GM12892 (cell line): ENCODE results near the gene CACNA1E.

Experiments used
- DNase-seq: peaks from one replicate; pipeline ENCODE4 v3.0.0; 2011; ENCODE audit not compliant: insufficient read length
- FAIRE-seq: peaks from 2 replicates; lab custom pipeline; 2011; peaks lifted over from hg19 to GRCh38; lab: Jason Lieb, UNC
- POLR2A ChIP-seq: IDR thresholded peaks from 2 replicates; pipeline ENCODE4 v1.6.1; 2011; ENCODE audit warnings: low read depth, low read length, control low read depth
- POLR2AphosphoS5 ChIP-seq: IDR thresholded peaks from 2 replicates; pipeline ENCODE4 v1.6.1; 2011; ENCODE audit warnings: low read depth, low read length, control low read depth
- TAF1 ChIP-seq: IDR thresholded peaks from 2 replicates; pipeline ENCODE4 v1.6.1; 2011; ENCODE audit warnings: low read depth, mild to moderate bottlenecking, control low read depth, low read length, borderline replicate concordance

CACNA1E gene

GRCh38 chr1:181632492-181632891, 149.2 kb downstream of the CACNA1E start:
- no peak for FAIRE-seq
- DNase-seq = no peak
- TF ChIP-seq TAF1 (no peak), POLR2A (no peak), POLR2AphosphoS5 (no peak)

DNA sequence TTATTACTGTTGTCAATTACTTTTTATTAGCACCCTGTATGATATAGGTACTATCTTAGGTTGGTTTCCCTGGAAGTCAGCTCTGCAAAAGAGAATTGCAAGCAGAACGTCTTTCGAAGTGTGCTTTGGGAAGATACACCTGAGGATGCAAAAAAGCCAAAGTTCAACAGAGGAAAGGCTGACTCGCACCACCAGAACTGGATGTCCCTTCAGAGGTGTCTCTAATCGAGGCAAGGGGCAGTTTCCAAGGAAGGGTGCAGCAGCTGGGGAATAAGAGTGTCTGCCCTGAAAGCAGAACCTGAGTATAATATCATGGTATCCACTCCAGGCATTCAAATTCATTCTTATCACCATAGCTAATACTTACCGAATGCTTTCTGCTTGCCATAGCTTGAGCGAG, 149.6 kb downstream of the CACNA1E start:
- FAIRE-seq = no peak
- no peak for TF ChIP-seq TAF1
- no peak for TF ChIP-seq POLR2AphosphoS5
- TF ChIP-seq POLR2A = no peak

DNA sequence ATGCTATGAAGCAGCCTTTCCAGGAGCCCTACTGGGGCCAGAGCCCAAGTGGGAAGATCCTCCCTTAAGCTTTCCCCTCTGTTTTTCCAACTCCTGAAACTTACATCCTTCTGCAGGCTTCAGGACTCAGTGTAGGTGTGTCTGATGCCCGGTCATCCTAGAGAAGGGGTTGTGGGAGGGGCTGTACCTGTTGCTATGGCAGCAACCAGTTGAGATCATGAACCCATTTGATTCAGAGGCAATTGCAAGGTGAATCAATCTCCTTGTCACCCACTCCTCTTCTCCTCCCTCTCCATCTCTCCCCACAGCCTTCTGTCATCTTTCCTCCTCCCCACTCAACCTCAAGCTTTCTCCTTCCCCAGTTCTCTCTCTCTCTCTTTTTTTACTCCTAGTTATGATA, 151.8 kb downstream of the CACNA1E start:
- TF ChIP-seq POLR2A (no peak), POLR2AphosphoS5 (no peak), TAF1 (no peak)
- DNase-seq = no peak
- no peak for FAIRE-seq

More for the DNA sequence above, 149.6 kb downstream of the CACNA1E start:
- no peak for DNase-seq

GRCh38 chr1:181637998-181638397, 154.7 kb downstream of the CACNA1E start:
- DNase-seq (no peak), FAIRE-seq (no peak)
- TF ChIP-seq POLR2AphosphoS5 = no peak
- no peak for TF ChIP-seq POLR2A
- no peak for TF ChIP-seq TAF1

- FAIRE-seq (no peak), DNase-seq (no peak)
- no peak for TF ChIP-seq POLR2A
- no peak for TF ChIP-seq TAF1
- TF ChIP-seq POLR2AphosphoS5 = no peak
Observed at GRCh38 chr1:181640956-181641355, 157.6 kb downstream of the CACNA1E start.

- DNase-seq (peak; percentile 15), FAIRE-seq (no peak)
- no peak for TF ChIP-seq POLR2AphosphoS5
- no peak for TF ChIP-seq POLR2A
- no peak for TF ChIP-seq TAF1
Observed at GRCh38 chr1:181643631-181644030, 160.3 kb downstream of the CACNA1E start.

DNA sequence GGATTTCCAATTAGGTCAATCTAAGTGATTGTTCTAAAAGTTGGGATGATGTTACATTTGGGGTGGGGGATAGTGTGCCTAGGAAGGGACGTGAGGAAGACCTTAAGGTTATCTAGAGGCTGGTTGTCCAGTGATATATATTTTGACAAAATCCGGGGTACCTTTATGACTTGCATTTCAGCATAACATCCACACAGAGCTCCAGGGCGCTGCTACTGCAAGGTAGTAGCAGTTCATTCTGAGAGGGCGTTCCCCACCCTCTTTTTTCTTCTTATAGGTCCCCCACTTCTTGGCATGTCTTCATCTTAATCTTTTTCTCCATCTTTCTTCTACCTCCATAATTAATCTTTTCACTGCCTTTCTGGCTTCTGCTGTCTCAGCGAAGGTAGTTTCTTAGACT, 161.9 kb downstream of the CACNA1E start:
- FAIRE-seq (no peak), DNase-seq (no peak)
- no peak for TF ChIP-seq TAF1
- TF ChIP-seq POLR2A = no peak
- no peak for TF ChIP-seq POLR2AphosphoS5

DNA sequence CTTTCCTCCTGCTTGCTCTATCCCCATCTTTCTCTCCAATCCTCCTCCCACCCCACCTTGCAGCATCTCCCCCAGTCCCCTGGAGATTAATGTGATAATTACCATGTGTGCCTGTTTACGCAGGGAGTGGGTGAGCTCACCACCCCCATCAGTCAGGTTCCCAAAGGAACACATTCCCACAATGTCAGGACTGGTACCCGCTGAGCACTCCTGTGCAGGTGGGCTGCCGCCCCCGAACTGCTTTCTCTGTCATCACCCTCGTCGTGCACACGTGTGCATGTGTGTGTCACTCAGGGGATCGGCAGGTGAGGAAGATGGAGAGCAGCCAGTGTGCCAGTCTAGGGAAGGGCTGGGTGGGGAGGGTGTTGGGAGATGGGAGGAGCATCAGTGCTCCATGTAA, 163.4 kb downstream of the CACNA1E start:
- FAIRE-seq (no peak), DNase-seq (no peak)
- no peak for TF ChIP-seq POLR2A
- no peak for TF ChIP-seq TAF1

- TF ChIP-seq TAF1 (no peak), POLR2AphosphoS5 (no peak)
- no peak for DNase-seq
- no peak for FAIRE-seq
Observed at GRCh38 chr1:181647314-181648035, 164.2 kb downstream of the CACNA1E start.

GRCh38 chr1:181651276-181651675, 168.0 kb downstream of the CACNA1E start:
- FAIRE-seq (no peak), DNase-seq (no peak)
- TF ChIP-seq TAF1 (no peak), POLR2AphosphoS5 (no peak), POLR2A (no peak)

DNA sequence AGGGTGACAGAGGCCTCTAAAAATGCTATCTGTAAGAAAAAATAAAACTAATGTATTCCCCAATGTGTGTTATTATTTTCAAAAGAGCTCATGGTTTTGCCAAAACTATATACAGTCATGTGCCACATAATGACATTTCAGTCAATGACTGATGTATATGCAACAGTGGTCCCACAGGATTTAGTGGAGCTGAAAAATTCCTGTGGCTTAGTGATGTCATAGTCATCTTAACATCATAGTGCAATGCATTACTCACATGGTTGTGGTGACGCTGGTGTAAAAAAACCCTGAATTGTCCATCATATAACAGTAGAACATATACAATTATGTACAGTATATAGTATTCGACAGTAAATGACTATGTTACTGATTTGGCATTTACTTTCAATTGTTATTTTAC, 172.4 kb downstream of the CACNA1E start:
- FAIRE-seq (no peak), DNase-seq (no peak)
- no peak for TF ChIP-seq POLR2A
- no peak for TF ChIP-seq POLR2AphosphoS5
- no peak for TF ChIP-seq TAF1

- TF ChIP-seq POLR2A (no peak), TAF1 (no peak), POLR2AphosphoS5 (no peak)
- DNase-seq (no peak), FAIRE-seq (no peak)
Observed at GRCh38 chr1:181656491-181656890, 173.2 kb downstream of the CACNA1E start.

DNA sequence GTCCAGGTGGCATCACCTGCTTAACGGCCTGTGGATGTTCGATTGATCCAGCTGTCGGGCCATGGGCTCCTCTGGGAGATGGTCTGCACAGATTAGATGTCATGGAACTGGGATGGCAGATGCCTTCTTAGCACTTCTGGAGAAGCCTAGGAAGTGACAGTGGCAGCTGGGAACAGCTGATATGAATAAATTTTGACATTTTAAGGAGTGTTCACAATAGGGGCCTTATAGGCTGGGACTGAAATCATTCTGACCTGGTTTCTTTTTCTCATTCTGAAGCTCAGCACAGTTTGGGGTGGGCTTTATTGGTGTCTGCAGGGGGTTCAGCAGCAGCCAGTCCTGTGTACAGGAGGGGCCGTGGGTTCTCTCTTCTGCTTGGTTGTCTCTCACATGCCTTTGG, 175.3 kb downstream of the CACNA1E start:
- no peak for FAIRE-seq
- no peak for TF ChIP-seq TAF1
- DNase-seq = no peak
